OCI-LY1 (cell line): Measurements from ENCODE around the gene PIAS3.
A peak's percentile ranks its signal among the peaks of the same experiment; 100 is the strongest.

Experiments
- H2AFZ ChIP-seq: fragments of 200-600 bp; sonication (generic), shearing (Covaris generic); 2 replicates; pipeline ENCODE4 v1.6.0; 2014; ENCODE audit warnings: antibody characterized with exemption, mild to moderate bottlenecking, low read length
- H3F3A ChIP-seq: fragments of 200-600 bp; sonication (generic), shearing (Covaris generic); 2 replicates; pipeline ENCODE4 v1.6.0; 2014; ENCODE audit warnings: mild to moderate bottlenecking, antibody characterized with exemption, low read length, moderate library complexity; ENCODE audit not compliant: insufficient read depth
- H3K27ac ChIP-seq: fragments of 200-600 bp; sonication (generic); 2 replicates; pipeline ENCODE4 v1.5.1; 2014; ENCODE audit warnings: low read length, mixed run types, mild to moderate bottlenecking, low read depth; ENCODE audit not compliant: poor library complexity, severe bottlenecking
- H3K27me3 ChIP-seq: fragments of 200-600 bp; sonication (generic); 2 replicates; pipeline ENCODE4 v1.6.0; 2014; ENCODE audit warnings: antibody characterized with exemption, mild to moderate bottlenecking, low read length, moderate library complexity; ENCODE audit not compliant: insufficient read depth
- H3K36me3 ChIP-seq: fragments of 200-600 bp; sonication (generic); 2 replicates; pipeline ENCODE4 v1.6.1; 2014; ENCODE audit warnings: mild to moderate bottlenecking, antibody characterized with exemption, low read length, moderate library complexity, mixed read lengths; ENCODE audit not compliant: insufficient read depth
- H3K4me1 ChIP-seq: fragments of 200-600 bp; sonication (generic); 2 replicates; pipeline ENCODE4 v1.5.1; 2014; ENCODE audit warnings: mild to moderate bottlenecking, low read length, moderate library complexity; ENCODE audit not compliant: insufficient read depth, severe bottlenecking
- H3K4me2 ChIP-seq: fragments of 200-600 bp; sonication (generic), shearing (Covaris generic); 2 replicates; pipeline ENCODE4 v1.6.1; 2014; ENCODE audit warnings: low read length
- H3K4me3 ChIP-seq: fragments of 200-600 bp; sonication (generic); 2 replicates; pipeline ENCODE4 v1.5.1; 2014; ENCODE audit warnings: low read length, low read depth, mild to moderate bottlenecking, mixed read lengths; ENCODE audit not compliant: poor library complexity, severe bottlenecking
- H3K79me2 ChIP-seq: fragments of 200-600 bp; shearing (Covaris generic); 2 replicates; pipeline ENCODE4 v1.6.1; 2016; ENCODE audit warnings: mixed run types, low read length, mixed read lengths; ENCODE audit not compliant: insufficient read depth
- H3K9ac ChIP-seq: fragments of 200-600 bp; sonication (generic), shearing (Covaris generic); 2 replicates; pipeline ENCODE4 v1.6.1; 2014; ENCODE audit warnings: mild to moderate bottlenecking, low read length, mixed read lengths
- H3K9me2 ChIP-seq: fragments of 200-600 bp; sonication (generic), shearing (Covaris generic); 2 replicates; pipeline ENCODE4 v1.6.1; 2014; ENCODE audit warnings: low read depth, mild to moderate bottlenecking, low read length, mixed read lengths
- H3K9me3 ChIP-seq: fragments of 200-600 bp; shearing (Covaris generic); 2 replicates; pipeline ENCODE4 v1.6.1; 2014; ENCODE audit warnings: low read length, mixed read lengths
- H4K20me1 ChIP-seq: fragments of 200-600 bp; sonication (generic), shearing (Covaris generic); 2 replicates; pipeline ENCODE4 v1.6.0; 2016; ENCODE audit warnings: mild to moderate bottlenecking, low read length; ENCODE audit not compliant: insufficient read depth
- EZH2 ChIP-seq: fragments of 200-600 bp; sonication (generic), shearing (Covaris generic); IDR thresholded peaks from 2 replicates; pipeline ENCODE4 v1.8.0; 2017; ENCODE audit warnings: borderline replicate concordance, mixed run types, mild to moderate bottlenecking, antibody characterized with exemption, low read length, moderate library complexity, mixed read lengths
- TF ChIP-seq, protein P1 (sequence below): fragments of 200-600 bp; sonication (generic), shearing (Covaris generic); IDR thresholded peaks from 2 replicates; pipeline ENCODE4 v1.5.1; 2017; ENCODE audit warnings: mild to moderate bottlenecking, antibody characterized with exemption, low read length, moderate library complexity, mixed read lengths

The PIAS3 gene

DNA sequence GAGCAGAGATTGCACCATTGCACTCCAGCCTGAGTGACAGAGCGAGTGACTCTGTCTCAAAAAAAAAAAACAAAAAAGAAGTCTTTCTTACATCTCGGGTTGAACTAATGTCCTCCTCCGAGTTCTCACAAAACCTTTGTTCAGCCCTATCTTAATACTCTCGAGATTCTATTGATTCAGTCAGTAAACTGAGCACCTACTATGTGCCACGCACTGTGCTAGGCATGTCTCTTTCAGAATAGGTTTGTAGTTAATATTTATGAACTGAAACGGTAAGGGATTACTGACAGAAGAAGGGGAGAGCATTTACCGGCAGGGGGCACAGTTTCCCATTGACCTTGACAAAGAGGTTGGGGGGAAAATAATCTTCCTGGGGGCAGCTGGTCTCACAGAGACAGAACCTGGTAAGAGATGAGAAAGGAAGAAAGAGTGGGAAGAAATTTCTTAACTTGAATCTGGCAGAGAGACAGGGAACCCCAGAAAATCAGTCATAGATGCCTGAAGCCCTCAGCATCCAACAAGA lies 3.4 kb downstream of the PIAS3 start:
- H3K27me3 ChIP-seq: no peaks in the 10 kb centered on the region
- H3K4me2 ChIP-seq: no peak overlapping the region
- no peaks in the 10 kb centered on the region for H3F3A ChIP-seq
- peaks cover 28% of the 10 kb centered on the region; the same call in 1 of the 2 replicates for H3K36me3 ChIP-seq
- H3K9ac ChIP-seq: no peak overlapping the region
- no peaks in the 10 kb centered on the region for H3K9me2 ChIP-seq
- peaks cover 12% of the 10 kb centered on the region for H3K4me1 ChIP-seq
- H3K27ac ChIP-seq: no peak overlapping the region
- no peak for TF ChIP-seq EZH2
- TF ChIP-seq, protein P1, sequence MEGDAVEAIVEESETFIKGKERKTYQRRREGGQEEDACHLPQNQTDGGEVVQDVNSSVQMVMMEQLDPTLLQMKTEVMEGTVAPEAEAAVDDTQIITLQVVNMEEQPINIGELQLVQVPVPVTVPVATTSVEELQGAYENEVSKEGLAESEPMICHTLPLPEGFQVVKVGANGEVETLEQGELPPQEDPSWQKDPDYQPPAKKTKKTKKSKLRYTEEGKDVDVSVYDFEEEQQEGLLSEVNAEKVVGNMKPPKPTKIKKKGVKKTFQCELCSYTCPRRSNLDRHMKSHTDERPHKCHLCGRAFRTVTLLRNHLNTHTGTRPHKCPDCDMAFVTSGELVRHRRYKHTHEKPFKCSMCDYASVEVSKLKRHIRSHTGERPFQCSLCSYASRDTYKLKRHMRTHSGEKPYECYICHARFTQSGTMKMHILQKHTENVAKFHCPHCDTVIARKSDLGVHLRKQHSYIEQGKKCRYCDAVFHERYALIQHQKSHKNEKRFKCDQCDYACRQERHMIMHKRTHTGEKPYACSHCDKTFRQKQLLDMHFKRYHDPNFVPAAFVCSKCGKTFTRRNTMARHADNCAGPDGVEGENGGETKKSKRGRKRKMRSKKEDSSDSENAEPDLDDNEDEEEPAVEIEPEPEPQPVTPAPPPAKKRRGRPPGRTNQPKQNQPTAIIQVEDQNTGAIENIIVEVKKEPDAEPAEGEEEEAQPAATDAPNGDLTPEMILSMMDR: peak; percentile 63
- no peak overlapping the region for H3K4me3 ChIP-seq
- H3K79me2 ChIP-seq: no peaks in the 10 kb centered on the region
- no peak overlapping the region for H2AFZ ChIP-seq
- H3K9me3 ChIP-seq: no peaks in the 10 kb centered on the region
- no peaks in the 10 kb centered on the region for H4K20me1 ChIP-seq

DNA sequence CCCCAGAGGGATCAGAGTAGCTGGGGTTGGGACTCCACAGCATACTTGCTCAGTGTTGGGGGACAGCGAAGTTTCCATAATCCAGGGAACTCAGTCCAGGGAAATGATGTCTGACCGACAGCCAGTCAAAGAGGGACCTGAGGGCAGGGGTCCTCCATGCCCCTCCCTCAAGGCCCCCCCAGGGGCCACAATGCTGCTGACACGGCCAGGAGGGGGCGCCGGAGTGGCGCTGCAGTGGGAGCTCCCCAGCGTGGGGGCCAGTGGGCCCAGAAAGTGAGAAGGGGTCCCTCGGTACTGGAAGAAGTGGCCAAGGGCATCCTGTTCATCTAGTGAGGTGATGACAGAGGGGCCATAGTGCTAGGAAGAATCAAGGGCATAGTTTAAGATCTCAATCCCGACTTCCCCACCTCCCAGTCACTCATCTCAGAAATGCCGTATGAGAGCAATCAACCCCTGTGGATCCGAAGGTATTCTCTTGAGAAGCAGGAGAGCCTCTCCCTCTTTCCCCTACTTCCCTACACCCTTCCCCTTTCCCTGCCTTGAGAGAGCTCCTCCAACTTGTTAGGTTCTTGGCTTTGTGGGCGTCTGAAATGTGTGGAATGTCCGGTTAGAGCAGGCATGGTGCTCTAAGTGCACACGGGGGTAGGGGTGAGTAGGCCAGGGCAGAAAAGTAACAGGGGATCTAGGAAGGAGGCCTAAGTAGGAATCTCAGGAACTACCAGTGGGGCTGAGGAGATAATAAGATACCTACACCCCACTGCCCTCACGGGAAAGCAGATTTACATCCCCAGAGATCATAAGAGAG lies 9.3 kb downstream of the PIAS3 start:
- Histone ChIP-seq H2AFZ (no peak overlapping the region), H4K20me1 (no peaks in the 10 kb centered on the region), H3K27ac (no peak overlapping the region), H3K4me1 (peaks cover 15% of the 10 kb centered on the region), H3K36me3 (peaks cover 33% of the 10 kb centered on the region; the same call in 1 of the 2 replicates), H3K9me3 (no peaks in the 10 kb centered on the region), H3K9ac (no peak overlapping the region), H3K9me2 (no peaks in the 10 kb centered on the region), H3F3A (no peaks in the 10 kb centered on the region), H3K4me2 (no peak overlapping the region), H3K4me3 (no peak overlapping the region), H3K27me3 (no peaks in the 10 kb centered on the region), H3K79me2 (no peaks in the 10 kb centered on the region)
- TF ChIP-seq, protein P1: peak; percentile 79
- TF ChIP-seq EZH2: no peak

DNA sequence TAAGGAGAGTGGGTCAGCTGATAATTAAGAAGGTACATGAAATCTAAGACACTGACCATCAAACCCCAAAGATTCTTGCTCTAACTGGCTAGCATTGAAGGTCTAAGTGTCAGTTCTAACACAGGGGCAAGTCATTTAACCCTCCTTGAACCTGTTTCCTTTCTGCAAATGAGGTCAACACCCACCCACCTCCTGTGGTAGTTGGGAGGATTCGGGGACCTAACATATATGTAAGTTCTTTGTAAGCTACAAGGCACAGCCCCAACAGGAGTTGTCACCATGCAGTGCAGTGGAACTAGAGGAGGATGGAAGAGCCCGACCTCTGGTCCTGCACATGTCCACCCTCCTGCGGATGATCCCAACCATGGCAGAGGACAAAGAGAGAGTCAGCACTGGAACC lies 11.1 kb downstream of the PIAS3 start:
- TF ChIP-seq EZH2: no peak
- TF ChIP-seq, protein P1: no peak
- Histone ChIP-seq H3K4me3 (no peak overlapping the region), H3K9me3 (no peaks in the 10 kb centered on the region), H3K4me1 (peaks cover 17% of the 10 kb centered on the region), H3K27ac (no peak overlapping the region), H3K36me3 (peaks cover 30% of the 10 kb centered on the region; the same call in 1 of the 2 replicates), H3K27me3 (no peaks in the 10 kb centered on the region), H3K9ac (no peak overlapping the region), H4K20me1 (no peaks in the 10 kb centered on the region), H3F3A (no peaks in the 10 kb centered on the region), H3K9me2 (no peaks in the 10 kb centered on the region), H2AFZ (no peak overlapping the region), H3K4me2 (no peak overlapping the region), H3K79me2 (no peaks in the 10 kb centered on the region)
